ENCODE results near the gene ZNF460.

Gene ZNF460

GRCh38 chr19:57279418-57280164 lies 694 bp upstream of the ZNF460 start:
- peak; percentile 92 for DNase-seq

GRCh38 chr19:57280962-57281400 lies 696 bp downstream of the ZNF460 start:
- DNase-seq: no peak

GRCh38 chr19:57282011-57282643 lies 1.8 kb downstream of the ZNF460 start:
- DNase-seq: no peak

GRCh38 chr19:57288373-57288772 lies 8.1 kb downstream of the ZNF460 start:
- no peak for DNase-seq

- no peak for DNase-seq
Observed at GRCh38 chr19:57290970-57291369, 10.7 kb downstream of the ZNF460 start.

GRCh38 chr19:57292547-57292946 lies 12.3 kb downstream of the ZNF460 start:
- DNase-seq: no peak

- DNase-seq: no peak
Observed at GRCh38 chr19:57293719-57294118, 13.4 kb downstream of the ZNF460 start.

- no peak for DNase-seq
Observed at GRCh38 chr19:57302020-57302465, 21.8 kb downstream of the ZNF460 start.

- DNase-seq: no peak
Observed at GRCh38 chr19:57302727-57303401, 22.6 kb downstream of the ZNF460 start.

GRCh38 chr19:57305056-57305455 lies 24.8 kb downstream of the ZNF460 start:
- DNase-seq: no peak

- DNase-seq: no peak
Observed at GRCh38 chr19:57308514-57308913, 28.2 kb downstream of the ZNF460 start.

GRCh38 chr19:57310792-57311191 lies 30.5 kb downstream of the ZNF460 start:
- DNase-seq: no peak

- DNase-seq: no peak
Observed at GRCh38 chr19:57314146-57314545, 33.9 kb downstream of the ZNF460 start.

GRCh38 chr19:57317503-57317902 lies 37.2 kb downstream of the ZNF460 start:
- DNase-seq: peak; percentile 11

- DNase-seq: no peak
Observed at GRCh38 chr19:57319869-57320179, 39.5 kb downstream of the ZNF460 start.

- peak; percentile 87 for DNase-seq
Observed at GRCh38 chr19:57320180-57321084, 40.1 kb downstream of the ZNF460 start, which contains the start of gene ZNF543. Gene ZNF543, plus strand, starts transcription at chr19:57320472. Its CDS starts 382 bp downstream, at chr19:57320854.

GRCh38 chr19:57321116-57321515 lies 40.8 kb downstream of the ZNF460 start:
- no peak for DNase-seq

GRCh38 chr19:57321751-57322150 lies 41.5 kb downstream of the ZNF460 start:
- no peak for DNase-seq

GRCh38 chr19:57324992-57325391 lies 44.7 kb downstream of the ZNF460 start:
- no peak for DNase-seq

- DNase-seq: no peak
Observed at GRCh38 chr19:57327993-57328392, 47.7 kb downstream of the ZNF460 start.

- DNase-seq: no peak
Observed at GRCh38 chr19:57334191-57334590, 53.9 kb downstream of the ZNF460 start.

GRCh38 chr19:57338877-57339276 lies 58.6 kb downstream of the ZNF460 start:
- DNase-seq: no peak
